K562 (cell line): ENCODE measurements around the gene MTSS2. TPM values are rescaled to one million over a fixed set of nuclear protein-coding genes. Genes with fewer than 3 reads are reported as not detected.

Experiments used
- ATAC-seq: fragments of 200-7000 bp; cut with Tn5 transposase; 3 replicates; pipeline ENCODE4 v1.9.1; 2020; ENCODE audit warnings: moderate library complexity
- BruUV-seq: library from RNA; stranded (reverse); fragments of 400-500 nt; replicated peaks from 2 replicates; lab custom pipeline; 2021; lab: Mats Ljungman, UMichigan
- CTCF ChIA-PET: fragments of 300-600 bp; formaldehyde crosslinking; extraction: SDS; loops from one replicate; lab custom pipeline; 2021; ENCODE audit warnings: low intra/inter-chr PET ratio; lab: Yijun Ruan, JAX
- POLR2A ChIA-PET: fragments of 300-600, 350-650 bp; sonication (Branson Sonifier 250); formaldehyde crosslinking; extraction: SDS; loops from one replicate; lab custom pipeline; 2021; ENCODE audit warnings: antibody characterized with exemption, inconsistent platforms; lab: Yijun Ruan, JAX
- DNase-seq, 4 experiments: peaks; one replicate each; pipeline versions ENCODE4 v3.0.0 to v3.0.0-alpha.2; 2011 to 2018; ENCODE audit warnings: low spot score in 3 of 4, mixed read lengths in 3 of 4; ENCODE audit errors: extremely low read depth in 1 of 4
- FAIRE-seq: peaks from 2 replicates; lab custom pipeline; 2011; peaks lifted over from hg19 to GRCh38; lab: Jason Lieb, UNC
- H2AFZ ChIP-seq: 2 replicates; pipeline ENCODE4 v1.6.0; 2011; ENCODE audit warnings: low read depth, low read length, control low read depth, inconsistent platforms
- H3K27ac ChIP-seq: fragments of 200-600 bp; 3 replicates; pipeline ENCODE4 v1.8.0; 2011; ENCODE audit warnings: low read depth, mild to moderate bottlenecking, control low read depth, inconsistent platforms, low read length, moderate library complexity, mixed read lengths; ENCODE audit errors: extremely low read depth
- H3K27me3 ChIP-seq, 2 experiments: fragments of 300-600 bp in 1 of 2; 2 replicates in 1 of 2; 3 replicates in 1 of 2; pipeline versions ENCODE4 v1.6.0 to v1.8.0; 2011; ENCODE audit warnings: inconsistent platforms in 2 of 2, low read length in 2 of 2, mild to moderate bottlenecking in 1 of 2, mixed read lengths in 1 of 2, moderate library complexity in 1 of 2; ENCODE audit not compliant: control insufficient read depth in 2 of 2, insufficient read depth in 2 of 2
- H3K36me3 ChIP-seq: fragments of 300-600 bp; 3 replicates; pipeline ENCODE4 v1.8.0; 2011; ENCODE audit warnings: mild to moderate bottlenecking, low read length, inconsistent platforms; ENCODE audit not compliant: control insufficient read depth, insufficient read depth
- H3K4me1 ChIP-seq, 2 experiments: fragments of 200-600 bp in 1 of 2; replicated peaks in 1 of 2; 2 replicates in 1 of 2; 3 replicates in 1 of 2; pipeline versions ENCODE4 v1.5.1 to v1.8.0; 2011; ENCODE audit warnings: inconsistent platforms in 2 of 2, low read length in 2 of 2, mild to moderate bottlenecking in 1 of 2, mixed read lengths in 1 of 2, moderate library complexity in 1 of 2; ENCODE audit not compliant: control insufficient read depth in 2 of 2, insufficient read depth in 2 of 2
- H3K4me2 ChIP-seq: 2 replicates; pipeline ENCODE4 v1.6.1; 2011; ENCODE audit warnings: low read length, control low read depth, inconsistent platforms, mixed read lengths; ENCODE audit not compliant: insufficient read depth
- H3K4me3 ChIP-seq: fragments of 200-600 bp; sonication (generic), shearing (Covaris generic); 2 replicates; pipeline ENCODE4 v1.5.1; 2016; ENCODE audit warnings: control low read depth, inconsistent platforms
- H3K79me2 ChIP-seq: fragments of 200-600 bp; 3 replicates; pipeline ENCODE4 v1.8.0; 2011; ENCODE audit warnings: low read length, inconsistent platforms; ENCODE audit not compliant: control insufficient read depth, insufficient read depth
- H3K9ac ChIP-seq, 2 experiments: 2 replicates each; pipeline versions ENCODE4 v1.6.0 to v1.6.1; 2011; ENCODE audit warnings: low read depth in 2 of 2, low read length in 2 of 2, control low read depth in 1 of 2, inconsistent platforms in 1 of 2, mild to moderate bottlenecking in 1 of 2, mixed read lengths in 1 of 2; ENCODE audit not compliant: insufficient read depth in 1 of 2
- H3K9me1 ChIP-seq: one replicate; pipeline ENCODE4 v1.6.0; 2011; ENCODE audit warnings: inconsistent platforms, mild to moderate bottlenecking, low read length, moderate library complexity; ENCODE audit not compliant: control insufficient read depth, insufficient read depth
- H3K9me3 ChIP-seq: replicated peaks from 2 replicates; pipeline ENCODE4 v1.5.1; 2011; ENCODE audit warnings: low read depth, low read length, inconsistent platforms; ENCODE audit not compliant: control insufficient read depth, insufficient read depth
- H4K20me1 ChIP-seq: replicated peaks from 2 replicates; pipeline ENCODE4 v1.6.1; 2011; ENCODE audit warnings: low read length, inconsistent platforms, mixed read lengths; ENCODE audit not compliant: control insufficient read depth, insufficient read depth
- AFF1 ChIP-seq, 2 experiments: fragments of 450-650 bp; IDR thresholded peaks; 2 replicates each; pipeline ENCODE4 v1.6.1; 2018; ENCODE audit warnings: mild to moderate bottlenecking in 2 of 2, low read depth in 1 of 2; ENCODE audit not compliant: partially characterized antibody in 2 of 2
- HDAC6 ChIP-seq: IDR thresholded peaks from 2 replicates; pipeline ENCODE4 v1.6.1; 2012; ENCODE audit warnings: low read depth, mild to moderate bottlenecking, control low read depth, inconsistent platforms, low read length, moderate library complexity
- POLR2A ChIP-seq: fragments of 450-650 bp; conservative IDR thresholded peaks from 2 replicates; pipeline ENCODE4 v1.6.1; 2016
- POLR2AphosphoS5 ChIP-seq: IDR thresholded peaks from 2 replicates; pipeline ENCODE4 v1.6.1; 2011; ENCODE audit warnings: mild to moderate bottlenecking, low read depth, low read length, moderate library complexity; ENCODE audit not compliant: control insufficient read depth, insufficient read depth
- RFX7 ChIP-seq: fragments of 250-450 bp; sonication (Bioruptor Pico); IDR thresholded peaks from 2 replicates; pipeline ENCODE4 v1.5.1; 2021; ENCODE audit warnings: mild to moderate bottlenecking
- ZBTB34 ChIP-seq: fragments of 250-450 bp; sonication (Bioruptor Pico); IDR thresholded peaks from 2 replicates; pipeline ENCODE4 v1.8.0; 2021; ENCODE audit warnings: mild to moderate bottlenecking, moderate library complexity
- ZFP36 ChIP-seq: fragments of 150-350 bp; IDR thresholded peaks from 2 replicates; pipeline ENCODE4 v1.6.1; 2018; ENCODE audit warnings: low read length, low read depth; ENCODE audit not compliant: partially characterized antibody
- ZNF589 ChIP-seq: fragments of 200-800 bp; sonication (Bioruptor generic); IDR thresholded peaks from 2 replicates; pipeline ENCODE4 v1.6.1; 2016; ENCODE audit warnings: low read depth, missing genetic modification characterization, missing compliant biosample characterization
- WGBS: fragments of 100-300 bp; shearing (Covaris generic); methylation state at CpG from one replicate; pipeline ENCODE4 v1.1.6; 2016; ENCODE audit warnings: low coverage, mixed read lengths; ENCODE audit not compliant: insufficient coverage; ENCODE audit errors: missing lambda C conversion rate; 5-methylcytosine and 5-hydroxymethylcytosine counted together
- in situ Hi-C: fragments of 300-500 bp; cut with MboI; formaldehyde crosslinking; loops from 4 replicates; pipeline ENCODE4 v1.15.0; 2018; ENCODE audit warnings: inconsistent platforms, mixed read lengths
- intact Hi-C: fragments of 100-400 bp; cut with micrococcal nuclease; formaldehyde crosslinking; loops from 2 replicates; pipeline ENCODE4 v1.14.2; 2022
- polyA plus RNA-seq, 8 experiments: library from polyadenylated mRNA; depleted of rRNA in 4 of 8; stranded (reverse) in 5 of 8; unstranded in 3 of 8; fragments of >200 nt; fragmentation: Nextera tagmentation in 2 of 8; fragmentation: Illumina TruSeq in 1 of 8; extraction: Ambion mirVana in 2 of 8; extraction: Trizol in 1 of 8; gene quantifications; 2 replicates each; pipeline versions ENCODE4 v1.2.1 to v1.2.3, GENCODE V29; 2011 to 2014; ENCODE audit warnings: inconsistent platforms in 1 of 8, missing spikeins in 1 of 8
- total RNA-seq, 7 experiments: library from RNA; depleted of rRNA in 6 of 7; stranded (reverse); fragments of >200 nt in 6 of 7; fragmentation: Illumina TruSeq in 2 of 7; extraction: Trizol in 2 of 7; gene quantifications; 2 replicates each; pipeline versions ENCODE4 v1.2.1 to v1.2.3, GENCODE V29; 2011 to 2021; ENCODE audit warnings: low replicate concordance in 1 of 7

The MTSS2 gene
- total and polyA plus RNA-seq, 9 of the 15 experiments (the other 6 are each of a cell fraction or from before 2014, with no cell fraction given), result 0.11 to 60.3 (median 16.9) TPM

DNA sequence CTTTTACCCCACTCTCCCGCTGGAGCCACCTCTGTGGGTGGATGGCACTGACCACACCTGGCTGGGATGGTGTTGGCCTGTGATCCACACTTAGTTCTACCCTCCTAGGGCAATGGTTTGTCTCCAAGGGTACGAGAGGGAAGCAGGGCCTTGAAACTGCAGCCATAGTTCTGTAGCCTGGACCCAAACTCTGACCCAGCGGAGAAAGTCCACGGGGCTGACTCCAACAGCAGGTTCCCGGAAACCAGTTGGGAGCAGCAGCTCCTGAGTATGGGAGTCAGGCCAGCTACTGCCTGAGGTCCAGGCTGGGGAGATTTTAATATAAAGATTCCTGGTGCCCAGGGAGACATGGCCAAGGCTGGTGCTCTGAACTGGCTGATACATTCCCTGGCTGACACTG, 23.6 kb upstream of the MTSS2 start:
- WGBS, result 80% methylated on average over 5 of the region's 5 CpGs
- FAIRE-seq, result no peak
- H3K36me3 ChIP-seq, result peaks cover 3% of the 10 kb centered on the region; the same call in 1 of the 3 replicates
- H2AFZ ChIP-seq, result no peak overlapping the region
- ChIA-PET POLR2A (interaction anchor here (1.3 kb wide), 1 partner anchor 41 kb away, joined by 4 read pairs; no protein-coding TSS in a partner anchor), CTCF (no interaction called here)
- no peak for DNase-seq
- no peak for ATAC-seq
- no peaks in the 10 kb centered on the region for H3K79me2 ChIP-seq
- H3K9me3 ChIP-seq, result no peaks in the 10 kb centered on the region
- H3K9ac ChIP-seq, result no peak overlapping the region
- in situ Hi-C loops (no loop called here), intact Hi-C loops (no loop called here)
- no peaks in the 10 kb centered on the region for H3K9me1 ChIP-seq
- no peaks in the 10 kb centered on the region for H4K20me1 ChIP-seq
- no TSS peak for BruUV-seq
- H3K4me1 ChIP-seq, result peaks cover 0 to 13% of the 10 kb centered on the region in 2 experiments; a peak in 2 of 5 replicates
- H3K27me3 ChIP-seq, result no peaks in the 10 kb centered on the region
- H3K4me2 ChIP-seq, result no peak overlapping the region
- no peak overlapping the region for H3K4me3 ChIP-seq
- no peak overlapping the region for H3K27ac ChIP-seq
- TF ChIP-seq RFX7 (CRISPR knock-in tag) (no peak), ZBTB34 (no peak), HDAC6 (no peak), ZFP36 (no peak), AFF1 (IDR thresholded peaks at IDR 0.05; ENCODE audit: low read depth in 1 of 2, partially characterized antibody in 2 of 2) (no peak), POLR2A (no peak), POLR2AphosphoS5 (no peak), ZNF589 (CRISPR knock-in tag) (no peak)
